Parathyroid adenoma (tissue), 2 donors: ENCODE data around the gene HERC4.

Experiments
- H2AFZ ChIP-seq: fragments of 300-600 bp; sonication (generic); one replicate; pipeline ENCODE4 v1.7.0; 2017; ENCODE audit warnings: antibody characterized with exemption, mild to moderate bottlenecking
- H3K27ac ChIP-seq: fragments of 300-600 bp; sonication (generic); one replicate; pipeline ENCODE4 v1.7.0; 2017
- H3K27me3 ChIP-seq: fragments of 300-600 bp; sonication (generic); one replicate; pipeline ENCODE4 v1.7.0; 2017; ENCODE audit warnings: low read length; ENCODE audit not compliant: control insufficient read depth, insufficient read depth
- H3K36me3 ChIP-seq: fragments of 300-600 bp; sonication (generic); one replicate; pipeline ENCODE4 v1.7.0; 2017; ENCODE audit warnings: low read length; ENCODE audit not compliant: control insufficient read depth, insufficient read depth
- H3K4me1 ChIP-seq: fragments of 300-600 bp; sonication (generic); one replicate; pipeline ENCODE4 v1.7.0; 2017; ENCODE audit warnings: control low read depth
- H3K4me2 ChIP-seq: fragments of 300-600 bp; sonication (generic); one replicate; pipeline ENCODE4 v1.7.0; 2017; ENCODE audit warnings: low read length
- H3K4me3 ChIP-seq: fragments of 300-600 bp; sonication (generic); one replicate; pipeline ENCODE4 v1.7.0; 2017; ENCODE audit warnings: low read depth, low read length
- H3K79me2 ChIP-seq: fragments of 300-600 bp; sonication (generic); one replicate; pipeline ENCODE4 v1.7.0; 2017; ENCODE audit warnings: control low read depth
- H3K9ac ChIP-seq: fragments of 300-600 bp; sonication (generic); one replicate; pipeline ENCODE4 v1.7.0; 2017; ENCODE audit warnings: mild to moderate bottlenecking
- H3K9me3 ChIP-seq: fragments of 300-600 bp; sonication (generic); one replicate; pipeline ENCODE4 v1.7.0; 2017; ENCODE audit warnings: low read length; ENCODE audit not compliant: control insufficient read depth
- TF ChIP-seq, protein P1 (sequence below): fragments of 300-600 bp; sonication (generic); IDR thresholded peaks from one replicate; pipeline ENCODE4 v1.7.0; 2017; ENCODE audit warnings: antibody characterized with exemption, mild to moderate bottlenecking
- donor health status: primary hyperparathyroidism.

HERC4 gene

DNA sequence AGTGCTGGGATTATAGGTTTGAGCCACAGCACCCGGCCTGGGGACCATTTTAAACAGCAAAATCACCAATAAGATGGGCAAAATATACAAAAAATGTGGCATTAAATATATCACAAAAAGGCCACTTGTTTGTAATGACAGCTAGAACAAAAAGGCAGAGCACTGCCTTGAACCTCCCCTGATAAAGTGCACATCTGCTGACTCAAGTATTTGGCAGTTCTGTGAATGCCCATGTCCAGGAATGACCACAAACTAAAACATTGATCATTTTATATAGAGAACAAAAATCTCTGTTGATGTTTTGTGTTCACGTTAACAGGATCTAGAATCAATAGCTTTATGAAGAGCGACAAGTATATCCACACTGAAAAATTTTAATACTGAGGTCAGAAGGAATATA lies 21.5 kb downstream of the HERC4 start:
- H3K4me2 ChIP-seq: no peak overlapping the region
- H3K4me1 ChIP-seq: peaks cover 4% of the 10 kb centered on the region
- TF ChIP-seq, protein P1, sequence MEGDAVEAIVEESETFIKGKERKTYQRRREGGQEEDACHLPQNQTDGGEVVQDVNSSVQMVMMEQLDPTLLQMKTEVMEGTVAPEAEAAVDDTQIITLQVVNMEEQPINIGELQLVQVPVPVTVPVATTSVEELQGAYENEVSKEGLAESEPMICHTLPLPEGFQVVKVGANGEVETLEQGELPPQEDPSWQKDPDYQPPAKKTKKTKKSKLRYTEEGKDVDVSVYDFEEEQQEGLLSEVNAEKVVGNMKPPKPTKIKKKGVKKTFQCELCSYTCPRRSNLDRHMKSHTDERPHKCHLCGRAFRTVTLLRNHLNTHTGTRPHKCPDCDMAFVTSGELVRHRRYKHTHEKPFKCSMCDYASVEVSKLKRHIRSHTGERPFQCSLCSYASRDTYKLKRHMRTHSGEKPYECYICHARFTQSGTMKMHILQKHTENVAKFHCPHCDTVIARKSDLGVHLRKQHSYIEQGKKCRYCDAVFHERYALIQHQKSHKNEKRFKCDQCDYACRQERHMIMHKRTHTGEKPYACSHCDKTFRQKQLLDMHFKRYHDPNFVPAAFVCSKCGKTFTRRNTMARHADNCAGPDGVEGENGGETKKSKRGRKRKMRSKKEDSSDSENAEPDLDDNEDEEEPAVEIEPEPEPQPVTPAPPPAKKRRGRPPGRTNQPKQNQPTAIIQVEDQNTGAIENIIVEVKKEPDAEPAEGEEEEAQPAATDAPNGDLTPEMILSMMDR: no peak
- H3K4me3 ChIP-seq: no peak overlapping the region
- H3K9ac ChIP-seq: no peak overlapping the region
- no peaks in the 10 kb centered on the region for H3K9me3 ChIP-seq
- peaks cover 2% of the 10 kb centered on the region for H3K79me2 ChIP-seq
- no peaks in the 10 kb centered on the region for H3K27me3 ChIP-seq
- no peak overlapping the region for H3K27ac ChIP-seq
- no peaks in the 10 kb centered on the region for H3K36me3 ChIP-seq
- H2AFZ ChIP-seq: no peak overlapping the region

DNA sequence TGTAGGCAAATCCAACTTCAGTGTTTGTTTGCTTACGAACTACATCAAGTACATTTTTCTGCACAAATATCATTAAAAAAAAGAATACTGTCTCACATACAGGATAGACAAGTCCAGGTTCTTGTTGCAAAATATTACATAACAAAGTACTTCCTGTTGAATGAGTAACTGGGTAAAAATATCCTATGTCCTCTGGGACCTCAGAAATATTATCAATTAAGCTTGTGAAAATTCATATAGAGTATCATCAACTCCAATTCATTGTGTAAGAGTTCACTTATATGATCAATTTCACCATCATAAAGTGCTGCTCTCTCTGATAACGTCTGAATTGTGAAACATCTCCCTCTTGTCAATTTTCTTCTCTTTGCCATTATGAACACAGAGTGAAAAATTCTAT lies 22.6 kb downstream of the HERC4 start:
- H3K27me3 ChIP-seq: no peaks in the 10 kb centered on the region
- no peaks in the 10 kb centered on the region for H3K9me3 ChIP-seq
- no peak overlapping the region for H3K4me3 ChIP-seq
- H2AFZ ChIP-seq: no peak overlapping the region
- no peak overlapping the region for H3K9ac ChIP-seq
- no peak overlapping the region for H3K4me2 ChIP-seq
- peaks cover 2% of the 10 kb centered on the region for H3K79me2 ChIP-seq
- H3K4me1 ChIP-seq: peaks cover 4% of the 10 kb centered on the region
- H3K36me3 ChIP-seq: no peaks in the 10 kb centered on the region
- H3K27ac ChIP-seq: no peak overlapping the region
- TF ChIP-seq, protein P1: no peak

DNA sequence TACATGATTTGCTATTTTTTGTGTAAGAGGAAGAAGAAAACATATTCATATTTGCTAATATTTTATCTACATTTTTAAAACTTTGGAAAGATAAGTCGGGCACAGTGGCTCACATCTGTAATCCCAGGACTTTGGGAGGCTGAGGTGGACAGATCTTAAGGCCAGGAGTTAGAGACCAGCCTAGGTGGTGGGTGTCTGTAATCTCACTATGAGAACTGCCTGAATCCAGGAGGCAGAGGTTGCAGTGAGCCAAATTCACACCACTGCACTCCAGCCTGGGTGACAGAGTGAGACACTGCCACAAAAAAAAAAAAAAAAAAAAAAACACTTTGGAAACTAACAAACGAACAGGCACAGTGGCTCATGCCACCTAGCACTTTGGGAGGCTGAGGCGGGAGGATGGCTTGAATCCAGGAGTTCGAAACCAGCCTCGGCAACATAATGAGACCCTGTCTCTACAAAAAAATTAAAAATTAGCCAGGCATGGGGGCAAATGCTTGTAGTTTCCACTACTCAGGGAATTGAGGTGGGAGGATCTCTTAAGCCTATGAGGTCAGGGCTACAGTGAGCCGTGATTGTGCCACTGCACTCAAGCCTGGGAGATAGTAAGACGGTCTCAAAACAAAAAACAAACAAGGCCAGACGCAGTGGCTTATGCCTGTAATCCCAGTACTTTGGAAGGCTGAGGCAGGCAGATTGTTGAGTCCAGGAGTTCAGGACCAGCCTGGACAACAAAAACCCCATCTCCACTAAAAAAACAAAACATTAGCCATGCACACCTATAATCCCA lies 25.6 kb downstream of the HERC4 start:
- Histone ChIP-seq H3K4me3 (no peak overlapping the region), H3K4me1 (peaks cover 4% of the 10 kb centered on the region), H3K4me2 (no peak overlapping the region), H2AFZ (no peak overlapping the region), H3K9ac (no peak overlapping the region), H3K27me3 (no peaks in the 10 kb centered on the region), H3K79me2 (peaks cover 2% of the 10 kb centered on the region), H3K27ac (no peak overlapping the region), H3K9me3 (no peaks in the 10 kb centered on the region), H3K36me3 (no peaks in the 10 kb centered on the region)
- TF ChIP-seq, protein P1: no peak

GRCh38 chr10:68047554-68048327 lies 27.3 kb downstream of the HERC4 start:
- H3K27me3 ChIP-seq: no peaks in the 10 kb centered on the region
- no peak overlapping the region for H2AFZ ChIP-seq
- no peak overlapping the region for H3K4me2 ChIP-seq
- H3K36me3 ChIP-seq: no peaks in the 10 kb centered on the region
- TF ChIP-seq, protein P1: no peak
- no peaks in the 10 kb centered on the region for H3K9me3 ChIP-seq
- H3K4me3 ChIP-seq: no peak overlapping the region
- H3K9ac ChIP-seq: no peak overlapping the region
- H3K79me2 ChIP-seq: no peaks in the 10 kb centered on the region
- no peak overlapping the region for H3K27ac ChIP-seq
- peaks cover 4% of the 10 kb centered on the region for H3K4me1 ChIP-seq
